ENCODE measurements around the gene SLMAP. TPM values are rescaled to one million over a fixed set of nuclear protein-coding genes. Genes with fewer than 3 reads are reported as not detected.

The SLMAP gene
- total RNA-seq, 1 experiment from 2014 or later: 79.5 TPM

- ChIA-PET CTCF (interaction anchor here (0.7 to 2.0 kb wide), 4 partner anchors 10 to 266 kb away, joined by 4 to 5 read pairs (median 4); no protein-coding TSS in a partner anchor), POLR2A (interaction anchor here (1.1 kb wide), 1 partner anchor 11 kb away, joined by 3 read pairs; no protein-coding TSS in a partner anchor)
- no peaks in the 10 kb centered on the region for H3K27me3 Mint-ChIP-seq (ENCODE audit: low read depth)
- no peak overlapping the region for H3K27ac Mint-ChIP-seq
- no peak overlapping the region for H3K4me3 Mint-ChIP-seq
- no peaks in the 10 kb centered on the region for H3K9me3 Mint-ChIP-seq
- ATAC-seq (peak; percentile 86), DNase-seq (ENCODE audit: low spot score) (peak; percentile 50)
- H3K4me1 Mint-ChIP-seq: peaks cover 38% of the 10 kb centered on the region
- no peaks in the 10 kb centered on the region for H3K36me3 Mint-ChIP-seq
- peak; percentile 84 for TF ChIP-seq USF1 (CRISPR knock-in tag; IDR thresholded peaks at IDR 0.05)
- no peak for TF ChIP-seq ZBTB21 (CRISPR knock-in tag; IDR thresholded peaks at IDR 0.05; ENCODE audit: borderline replicate concordance)
- no peak for TF ChIP-seq EMX1 (CRISPR knock-in tag; IDR thresholded peaks at IDR 0.05)
- TF ChIP-seq, protein P1, sequence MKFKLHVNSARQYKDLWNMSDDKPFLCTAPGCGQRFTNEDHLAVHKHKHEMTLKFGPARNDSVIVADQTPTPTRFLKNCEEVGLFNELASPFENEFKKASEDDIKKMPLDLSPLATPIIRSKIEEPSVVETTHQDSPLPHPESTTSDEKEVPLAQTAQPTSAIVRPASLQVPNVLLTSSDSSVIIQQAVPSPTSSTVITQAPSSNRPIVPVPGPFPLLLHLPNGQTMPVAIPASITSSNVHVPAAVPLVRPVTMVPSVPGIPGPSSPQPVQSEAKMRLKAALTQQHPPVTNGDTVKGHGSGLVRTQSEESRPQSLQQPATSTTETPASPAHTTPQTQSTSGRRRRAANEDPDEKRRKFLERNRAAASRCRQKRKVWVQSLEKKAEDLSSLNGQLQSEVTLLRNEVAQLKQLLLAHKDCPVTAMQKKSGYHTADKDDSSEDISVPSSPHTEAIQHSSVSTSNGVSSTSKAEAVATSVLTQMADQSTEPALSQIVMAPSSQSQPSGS (CRISPR knock-in tag; IDR thresholded peaks at IDR 0.05; ENCODE audit: borderline replicate concordance, low read depth): no peak
- TF ChIP-seq, protein P2, sequence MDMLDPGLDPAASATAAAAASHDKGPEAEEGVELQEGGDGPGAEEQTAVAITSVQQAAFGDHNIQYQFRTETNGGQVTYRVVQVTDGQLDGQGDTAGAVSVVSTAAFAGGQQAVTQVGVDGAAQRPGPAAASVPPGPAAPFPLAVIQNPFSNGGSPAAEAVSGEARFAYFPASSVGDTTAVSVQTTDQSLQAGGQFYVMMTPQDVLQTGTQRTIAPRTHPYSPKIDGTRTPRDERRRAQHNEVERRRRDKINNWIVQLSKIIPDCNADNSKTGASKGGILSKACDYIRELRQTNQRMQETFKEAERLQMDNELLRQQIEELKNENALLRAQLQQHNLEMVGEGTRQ (CRISPR knock-in tag; IDR thresholded peaks at IDR 0.05): peak; percentile 89
- no peak for TF ChIP-seq ZNF317 (CRISPR knock-in tag; IDR thresholded peaks at IDR 0.05; ENCODE audit: borderline replicate concordance, low read depth)
- 0 out of 2 replicates have a peak, but pooled peaks have one; percentile 22 for TF ChIP-seq MAX (CRISPR knock-in tag; IDR thresholded peaks at IDR 0.05)
- TF ChIP-seq, protein P3, sequence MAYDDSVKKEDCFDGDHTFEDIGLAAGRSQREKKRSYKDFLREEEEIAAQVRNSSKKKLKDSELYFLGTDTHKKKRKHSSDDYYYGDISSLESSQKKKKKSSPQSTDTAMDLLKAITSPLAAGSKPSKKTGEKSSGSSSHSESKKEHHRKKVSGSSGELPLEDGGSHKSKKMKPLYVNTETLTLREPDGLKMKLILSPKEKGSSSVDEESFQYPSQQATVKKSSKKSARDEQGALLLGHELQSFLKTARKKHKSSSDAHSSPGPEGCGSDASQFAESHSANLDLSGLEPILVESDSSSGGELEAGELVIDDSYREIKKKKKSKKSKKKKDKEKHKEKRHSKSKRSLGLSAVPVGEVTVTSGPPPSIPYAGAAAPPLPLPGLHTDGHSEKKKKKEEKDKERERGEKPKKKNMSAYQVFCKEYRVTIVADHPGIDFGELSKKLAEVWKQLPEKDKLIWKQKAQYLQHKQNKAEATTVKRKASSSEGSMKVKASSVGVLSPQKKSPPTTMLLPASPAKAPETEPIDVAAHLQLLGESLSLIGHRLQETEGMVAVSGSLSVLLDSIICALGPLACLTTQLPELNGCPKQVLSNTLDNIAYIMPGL (CRISPR knock-in tag; IDR thresholded peaks at IDR 0.05): no peak
Measured at GRCh38 chr3:57952208-57952631, 196.1 kb downstream of the SLMAP start.

- Mint-ChIP-seq H3K36me3 (no peaks in the 10 kb centered on the region), H3K9me3 (no peaks in the 10 kb centered on the region), H3K4me3 (no peak overlapping the region), H3K27ac (no peak overlapping the region), H3K27me3 (ENCODE audit: low read depth) (no peaks in the 10 kb centered on the region), H3K4me1 (peaks cover 37% of the 10 kb centered on the region)
- ChIA-PET CTCF (interaction anchor here (1.0 to 2.0 kb wide), 3 partner anchors 9 to 265 kb away, joined by 4 to 5 read pairs (median 5); no protein-coding TSS in a partner anchor), POLR2A (no interaction called here)
- ATAC-seq (no peak), DNase-seq (ENCODE audit: low spot score) (no peak)
- no peak for TF ChIP-seq JUN (CRISPR knock-in tag; IDR thresholded peaks at IDR 0.05)
- no peak for TF ChIP-seq PRDM15 (CRISPR knock-in tag; IDR thresholded peaks at IDR 0.05)
- TF ChIP-seq ELF4 (CRISPR knock-in tag; IDR thresholded peaks at IDR 0.05; ENCODE audit: low read depth): no peak
- TF ChIP-seq, protein P2 (CRISPR knock-in tag; IDR thresholded peaks at IDR 0.05): no peak
- no peak for TF ChIP-seq CBFB (CRISPR knock-in tag; IDR thresholded peaks at IDR 0.05; ENCODE audit: low read depth)
- TF ChIP-seq ZNF396 (CRISPR knock-in tag; IDR thresholded peaks at IDR 0.05; ENCODE audit: borderline replicate concordance): no peak
- no peak for TF ChIP-seq ZNF219 (CRISPR knock-in tag; IDR thresholded peaks at IDR 0.05; ENCODE audit: borderline replicate concordance)
- no peak for TF ChIP-seq SMAD4 (CRISPR knock-in tag; IDR thresholded peaks at IDR 0.05)
- no peak for TF ChIP-seq ZNF138 (CRISPR knock-in tag; conservative IDR thresholded peaks at IDR 0.05)
- TF ChIP-seq MXD4 (CRISPR knock-in tag; IDR thresholded peaks at IDR 0.05; ENCODE audit: borderline replicate concordance): no peak
- no peak for TF ChIP-seq KAT7 (CRISPR knock-in tag; IDR thresholded peaks at IDR 0.05; ENCODE audit: borderline replicate concordance)
- TF ChIP-seq ZBTB43 (CRISPR knock-in tag; IDR thresholded peaks at IDR 0.05): no peak
- TF ChIP-seq ZNF423 (CRISPR knock-in tag; IDR thresholded peaks at IDR 0.05): no peak
- no peak for TF ChIP-seq SOX15 (CRISPR knock-in tag; IDR thresholded peaks at IDR 0.05)
- no peak for TF ChIP-seq CREB1 (CRISPR knock-in tag; IDR thresholded peaks at IDR 0.05)
Measured at GRCh38 chr3:57952651-57953050, 196.5 kb downstream of the SLMAP start.

Measured in WTC11 (cell line).